Endodermal cell (in vitro differentiated cells): Measurements from ENCODE around the gene ITGA7. TPM values are rescaled to one million over a fixed set of nuclear protein-coding genes. Genes with fewer than 3 reads are reported as not detected.

Experiments
- DNase-seq: peaks from one replicate; pipeline ENCODE4 v3.0.0-alpha.2; 2017
- H3K27ac ChIP-seq: 2 replicates; pipeline ENCODE4 v1.5.1; 2013; ENCODE audit warnings: mild to moderate bottlenecking, low read depth, low read length, moderate library complexity
- H3K27me3 ChIP-seq: 2 replicates; pipeline ENCODE4 v1.6.1; 2013; ENCODE audit warnings: mild to moderate bottlenecking, low read length, moderate library complexity; ENCODE audit not compliant: insufficient read depth, control insufficient read depth, poor library complexity, severe bottlenecking
- H3K36me3 ChIP-seq: 2 replicates; pipeline ENCODE4 v1.7.0; 2013; ENCODE audit warnings: mild to moderate bottlenecking, low read length, moderate library complexity; ENCODE audit not compliant: control insufficient read depth, insufficient read depth
- H3K4me1 ChIP-seq: one replicate; pipeline ENCODE4 v1.7.0; 2013; ENCODE audit warnings: low read length; ENCODE audit not compliant: control insufficient read depth, insufficient read depth
- H3K4me3 ChIP-seq: 2 replicates; pipeline ENCODE4 v1.5.1; 2013; ENCODE audit warnings: mild to moderate bottlenecking, low read length, moderate library complexity
- H3K9ac ChIP-seq: 2 replicates; pipeline ENCODE4 v1.6.1; 2013; ENCODE audit warnings: mild to moderate bottlenecking, low read length, moderate library complexity; ENCODE audit not compliant: poor library complexity, severe bottlenecking; ENCODE audit errors: extremely low read depth
- H3K9me3 ChIP-seq: 2 replicates; pipeline ENCODE4 v1.6.1; 2013; ENCODE audit warnings: mild to moderate bottlenecking, low read length, moderate library complexity; ENCODE audit not compliant: control insufficient read depth
- H3K27ac Mint-ChIP-seq: 2 replicates; pipeline ENCODE4 v1.8.0; 2020; ENCODE audit warnings: mixed read lengths
- H3K27me3 Mint-ChIP-seq: 2 replicates; pipeline ENCODE4 v1.8.0; 2021; ENCODE audit warnings: mild to moderate bottlenecking, mixed read lengths; ENCODE audit not compliant: insufficient read depth
- H3K36me3 Mint-ChIP-seq: 2 replicates; pipeline ENCODE4 v1.8.0; 2020; ENCODE audit warnings: low read depth, mixed read lengths
- H3K4me1 Mint-ChIP-seq: 2 replicates; pipeline ENCODE4 v1.8.0; 2020; ENCODE audit warnings: mixed read lengths
- H3K4me3 Mint-ChIP-seq: 2 replicates; pipeline ENCODE4 v1.8.0; 2020; ENCODE audit warnings: mild to moderate bottlenecking, moderate library complexity, mixed read lengths
- H3K9me3 Mint-ChIP-seq: 2 replicates; pipeline ENCODE4 v1.8.0; 2020; ENCODE audit warnings: mild to moderate bottlenecking, mixed read lengths
- WGBS, 2 experiments: methylation state at CpG; one replicate each; pipeline versions ENCODE4 v1.1.5 to v1.1.7; 2013; ENCODE audit warnings: missing lambda C conversion rate in 2 of 2, mixed read lengths in 1 of 2; ENCODE audit not compliant: insufficient coverage in 1 of 2, insufficient read length in 1 of 2; 5-methylcytosine and 5-hydroxymethylcytosine counted together
- total RNA-seq, 2 donors: library from RNA; stranded (reverse); fragmentation: NEBNext Ultra II Directional in 1 of 2; extraction: Animal tissue kit (Norgen Biotek cat#: 25700) in 1 of 2; gene quantifications; 2 replicates in 1 of 2; 3 replicates in 1 of 2; pipeline ENCODE4 v1.2.1, GENCODE V29; 2021
- TF ChIP-seq, protein P1 (sequence below): fragments of 200-600 bp; sonication (generic); conservative IDR thresholded peaks from 2 replicates; pipeline ENCODE4 v1.5.0; 2021; ENCODE audit warnings: antibody characterized with exemption, mild to moderate bottlenecking

Gene ITGA7
- total RNA-seq, 2 donors from 2014 or later = 106 to 122 TPM

GRCh38 chr12:55723516-55724225 is 16.0 kb upstream of the ITGA7 start:
- H3K27me3 ChIP-seq = no peaks in the 10 kb centered on the region
- no peaks in the 10 kb centered on the region for H3K9me3 ChIP-seq
- H3K9ac ChIP-seq = no peak overlapping the region
- no peak overlapping the region for H3K4me3 ChIP-seq
- DNase-seq = no peak
- TF ChIP-seq, protein P1, sequence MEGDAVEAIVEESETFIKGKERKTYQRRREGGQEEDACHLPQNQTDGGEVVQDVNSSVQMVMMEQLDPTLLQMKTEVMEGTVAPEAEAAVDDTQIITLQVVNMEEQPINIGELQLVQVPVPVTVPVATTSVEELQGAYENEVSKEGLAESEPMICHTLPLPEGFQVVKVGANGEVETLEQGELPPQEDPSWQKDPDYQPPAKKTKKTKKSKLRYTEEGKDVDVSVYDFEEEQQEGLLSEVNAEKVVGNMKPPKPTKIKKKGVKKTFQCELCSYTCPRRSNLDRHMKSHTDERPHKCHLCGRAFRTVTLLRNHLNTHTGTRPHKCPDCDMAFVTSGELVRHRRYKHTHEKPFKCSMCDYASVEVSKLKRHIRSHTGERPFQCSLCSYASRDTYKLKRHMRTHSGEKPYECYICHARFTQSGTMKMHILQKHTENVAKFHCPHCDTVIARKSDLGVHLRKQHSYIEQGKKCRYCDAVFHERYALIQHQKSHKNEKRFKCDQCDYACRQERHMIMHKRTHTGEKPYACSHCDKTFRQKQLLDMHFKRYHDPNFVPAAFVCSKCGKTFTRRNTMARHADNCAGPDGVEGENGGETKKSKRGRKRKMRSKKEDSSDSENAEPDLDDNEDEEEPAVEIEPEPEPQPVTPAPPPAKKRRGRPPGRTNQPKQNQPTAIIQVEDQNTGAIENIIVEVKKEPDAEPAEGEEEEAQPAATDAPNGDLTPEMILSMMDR = no peak
- Mint-ChIP-seq H3K4me3 (no peak overlapping the region), H3K4me1 (peaks cover 21% of the 10 kb centered on the region), H3K36me3 (peaks cover 41% of the 10 kb centered on the region), H3K9me3 (no peaks in the 10 kb centered on the region), H3K27ac (peak overlapping the region; percentile 55), H3K27me3 (no peaks in the 10 kb centered on the region)
- H3K36me3 ChIP-seq = peaks cover 53% of the 10 kb centered on the region
- H3K27ac ChIP-seq = no peak overlapping the region
- WGBS, 2 experiments = 90 to 94% methylated on average over 6 to 10 of the region's 10 CpGs
- peaks cover 8% of the 10 kb centered on the region for H3K4me1 ChIP-seq

- no peaks in the 10 kb centered on the region for H3K27me3 ChIP-seq
- no peak overlapping the region for H3K4me3 Mint-ChIP-seq
- H3K9me3 ChIP-seq = no peaks in the 10 kb centered on the region
- H3K4me1 ChIP-seq = peaks cover 8% of the 10 kb centered on the region
- no peak overlapping the region for H3K27ac ChIP-seq
- no peaks in the 10 kb centered on the region for H3K9me3 Mint-ChIP-seq
- 97 to 98% methylated on average over 8 of the region's 8 CpGs for WGBS, 2 experiments
- no peak overlapping the region for H3K9ac ChIP-seq
- peaks cover 28% of the 10 kb centered on the region for H3K4me1 Mint-ChIP-seq
- no peak for DNase-seq
- peaks cover 53% of the 10 kb centered on the region for H3K36me3 ChIP-seq
- no peaks in the 10 kb centered on the region for H3K27me3 Mint-ChIP-seq
- no peak overlapping the region for H3K4me3 ChIP-seq
- no peak overlapping the region for H3K27ac Mint-ChIP-seq
- H3K36me3 Mint-ChIP-seq = peaks cover 41% of the 10 kb centered on the region
- TF ChIP-seq, protein P1 = no peak
Measured at GRCh38 chr12:55722948-55723347, 15.2 kb upstream of the ITGA7 start.

DNA sequence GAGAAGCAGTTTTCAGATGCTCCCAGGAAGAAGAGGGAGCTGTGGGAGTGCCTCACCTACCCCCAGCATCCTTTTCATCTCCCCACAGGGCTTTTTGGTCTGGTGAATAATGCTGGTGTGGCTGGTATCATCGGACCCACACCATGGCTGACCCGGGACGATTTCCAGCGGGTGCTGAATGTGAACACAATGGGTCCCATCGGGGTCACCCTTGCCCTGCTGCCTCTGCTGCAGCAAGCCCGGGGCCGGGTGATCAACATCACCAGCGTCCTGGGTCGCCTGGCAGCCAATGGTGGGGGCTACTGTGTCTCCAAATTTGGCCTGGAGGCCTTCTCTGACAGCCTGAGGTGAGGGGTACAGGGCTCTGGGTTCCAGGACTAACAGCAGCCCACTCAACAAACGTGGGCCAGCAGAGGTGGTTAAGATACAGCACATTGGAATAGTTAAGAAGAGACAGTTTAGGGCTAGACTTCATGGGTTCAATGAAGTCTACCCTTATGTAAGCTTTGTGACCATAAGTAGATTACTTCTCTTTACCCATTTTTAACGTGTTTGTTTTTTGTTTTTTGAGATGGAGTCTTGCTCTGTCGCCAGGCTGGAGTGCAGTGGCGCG is 14.0 kb upstream of the ITGA7 start:
- no peak for DNase-seq
- no peak overlapping the region for H3K27ac ChIP-seq
- no peak overlapping the region for H3K9ac ChIP-seq
- H3K36me3 ChIP-seq = peaks cover 44% of the 10 kb centered on the region
- no peak overlapping the region for H3K4me3 Mint-ChIP-seq
- no peak overlapping the region for H3K27ac Mint-ChIP-seq
- WGBS, 2 experiments = 88 to 95% methylated on average over 10 to 14 of the region's 14 CpGs
- TF ChIP-seq, protein P1 = no peak
- peaks cover 36% of the 10 kb centered on the region for H3K36me3 Mint-ChIP-seq
- no peaks in the 10 kb centered on the region for H3K9me3 ChIP-seq
- H3K4me1 ChIP-seq = peaks cover 7% of the 10 kb centered on the region
- peaks cover 30% of the 10 kb centered on the region for H3K4me1 Mint-ChIP-seq
- no peaks in the 10 kb centered on the region for H3K27me3 ChIP-seq
- no peaks in the 10 kb centered on the region for H3K27me3 Mint-ChIP-seq
- H3K4me3 ChIP-seq = no peak overlapping the region
- H3K9me3 Mint-ChIP-seq = no peaks in the 10 kb centered on the region
